GM12878 (cell line): ENCODE measurements around the gene CWC27. TPM values are rescaled to one million over a fixed set of nuclear protein-coding genes. Genes with fewer than 3 reads are reported as not detected.

ENCODE experiments used
- ATAC-seq: fragments of 200-7000 bp; cut with Tn5 transposase; 3 replicates; pipeline ENCODE4 v1.9.1; 2020; ENCODE audit warnings: mild to moderate bottlenecking, moderate library complexity
- BruUV-seq: library from RNA; stranded (reverse); fragments of 400-500 nt; replicated peaks from 2 replicates; lab custom pipeline; 2021; lab: Mats Ljungman, UMichigan
- CTCF ChIA-PET: fragments of 300-600 bp; sonication (Branson Sonifier 250); formaldehyde crosslinking; extraction: SDS; loops from one replicate; lab custom pipeline; 2021; ENCODE audit warnings: inconsistent platforms; lab: Yijun Ruan, JAX
- POLR2A ChIA-PET: fragments of 350-600 bp; formaldehyde crosslinking; extraction: SDS; loops from one replicate; lab custom pipeline; 2021; ENCODE audit warnings: inconsistent platforms; lab: Charles Lee
- RAD21 ChIA-PET: fragments of 300-600 bp; sonication (Branson Sonifier 250); formaldehyde crosslinking; loops from one replicate; lab custom pipeline; 2023; ENCODE audit warnings: antibody characterized with exemption; ENCODE audit not compliant: unreplicated experiment; lab: Charles Lee
- SMC1A ChIA-PET: fragments of 300-600 bp; sonication (Branson Sonifier 250); formaldehyde crosslinking; loops from one replicate; lab custom pipeline; 2023; ENCODE audit not compliant: unreplicated experiment, uncharacterized antibody; lab: Charles Lee
- DNase-seq: peaks from one replicate; pipeline ENCODE4 v3.0.0-alpha.2; 2011; ENCODE audit warnings: low read depth, low spot score
- FAIRE-seq: peaks from 3 replicates; lab custom pipeline; 2011; peaks lifted over from hg19 to GRCh38; lab: Jason Lieb, UNC
- H2AFZ ChIP-seq: 2 replicates; pipeline ENCODE4 v1.6.0; 2011; ENCODE audit warnings: low read depth, low read length, control low read depth; ENCODE audit not compliant: control insufficient read depth
- H3K27ac ChIP-seq: 2 replicates; pipeline ENCODE4 v1.5.1; 2011; ENCODE audit warnings: control low read depth; ENCODE audit not compliant: control insufficient read depth, insufficient read depth
- H3K27me3 ChIP-seq, 2 experiments: replicated peaks in 1 of 2; 2 replicates each; pipeline versions ENCODE4 v1.6.0 to v1.6.1; 2011; ENCODE audit warnings: low read length in 1 of 2; ENCODE audit not compliant: control insufficient read depth in 2 of 2, insufficient read depth in 2 of 2
- H3K36me3 ChIP-seq, 2 experiments: 2 replicates each; pipeline ENCODE4 v1.5.1; 2011; ENCODE audit warnings: low read length in 1 of 2; ENCODE audit not compliant: control insufficient read depth in 2 of 2, insufficient read depth in 2 of 2
- H3K4me1 ChIP-seq: 2 replicates; pipeline ENCODE4 v1.6.1; 2011; ENCODE audit warnings: mild to moderate bottlenecking, low read length, moderate library complexity, mixed read lengths; ENCODE audit not compliant: control insufficient read depth, insufficient read depth
- H3K4me2 ChIP-seq: 2 replicates; pipeline ENCODE4 v1.6.0; 2011; ENCODE audit warnings: control low read depth; ENCODE audit not compliant: control insufficient read depth, insufficient read depth
- H3K4me3 ChIP-seq: fragments of 200-600 bp; sonication (generic); 2 replicates; pipeline ENCODE4 v1.5.1; 2016
- H3K79me2 ChIP-seq: 2 replicates; pipeline ENCODE4 v1.6.0; 2011; ENCODE audit warnings: low read length; ENCODE audit not compliant: control insufficient read depth, insufficient read depth
- H3K9ac ChIP-seq: 2 replicates; pipeline ENCODE4 v1.8.0; 2011; ENCODE audit warnings: low read length, control low read depth, mixed read lengths; ENCODE audit not compliant: control insufficient read depth, insufficient read depth
- H3K9me3 ChIP-seq: replicated peaks from 3 replicates; pipeline ENCODE4 v1.5.1; 2011; ENCODE audit warnings: mild to moderate bottlenecking, low read length; ENCODE audit not compliant: control insufficient read depth, insufficient read depth
- H4K20me1 ChIP-seq: 2 replicates; pipeline ENCODE4 v1.6.0; 2011; ENCODE audit not compliant: control insufficient read depth, insufficient read depth
- ATF7 ChIP-seq: fragments of 450-650 bp; IDR thresholded peaks from 2 replicates; pipeline ENCODE4 v1.6.1; 2016; ENCODE audit warnings: low read depth, mild to moderate bottlenecking
- DPF2 ChIP-seq: fragments of 450-650 bp; IDR thresholded peaks from 2 replicates; pipeline ENCODE4 v1.6.1; 2017; ENCODE audit warnings: mild to moderate bottlenecking
- ETV6 ChIP-seq, 2 experiments: fragments of 450-650 bp in 1 of 2; IDR thresholded peaks in 1 of 2; conservative IDR thresholded peaks in 1 of 2; 2 replicates each; pipeline ENCODE4 v1.6.1; 2014; ENCODE audit warnings: antibody characterized with exemption in 1 of 2, borderline replicate concordance in 1 of 2, low read depth in 1 of 2, mild to moderate bottlenecking in 1 of 2, moderate library complexity in 1 of 2
- FOS ChIP-seq: IDR thresholded peaks from 3 replicates; pipeline ENCODE4 v1.6.1; 2011; ENCODE audit warnings: borderline replicate concordance; ENCODE audit not compliant: insufficient read length; ENCODE audit errors: extremely low read depth
- MYC ChIP-seq: IDR thresholded peaks from 2 replicates; pipeline ENCODE4 v1.6.1; 2011; ENCODE audit warnings: mild to moderate bottlenecking, low read length, moderate library complexity, inconsistent platforms; ENCODE audit not compliant: insufficient read depth, insufficient replicate concordance, insufficient read length, severe bottlenecking
- NFYA ChIP-seq: IDR thresholded peaks from 2 replicates; pipeline ENCODE4 v1.6.1; 2011; ENCODE audit warnings: low read depth, mild to moderate bottlenecking, low read length, improper control_type of control experiment, borderline replicate concordance
- PAX8 ChIP-seq: fragments of 450-650 bp; IDR thresholded peaks from 2 replicates; pipeline ENCODE4 v1.6.1; 2017; ENCODE audit warnings: mild to moderate bottlenecking, moderate library complexity
- SREBF1 ChIP-seq: IDR thresholded peaks from 2 replicates; pipeline ENCODE4 v1.6.1; 2012; ENCODE audit warnings: mild to moderate bottlenecking, low read length
- SUPT20H ChIP-seq: IDR thresholded peaks from 2 replicates; pipeline ENCODE4 v1.6.1; 2011; ENCODE audit warnings: low read depth, mild to moderate bottlenecking, low read length, moderate library complexity, borderline replicate concordance; ENCODE audit not compliant: control insufficient read depth
- TAF1 ChIP-seq: IDR thresholded peaks from 2 replicates; pipeline ENCODE4 v1.6.1; 2011; ENCODE audit warnings: mild to moderate bottlenecking, low read depth, low read length, borderline replicate concordance
- TCF3 ChIP-seq: IDR thresholded peaks from 2 replicates; pipeline ENCODE4 v1.6.1; 2012; ENCODE audit warnings: low read depth, mild to moderate bottlenecking, low read length, borderline replicate concordance; ENCODE audit not compliant: insufficient read depth
- ZBTB40 ChIP-seq: fragments of 450-650 bp; IDR thresholded peaks from 2 replicates; pipeline ENCODE4 v1.6.1; 2016; ENCODE audit warnings: mild to moderate bottlenecking, moderate library complexity, borderline replicate concordance
- WGBS: methylation state at CpG from one replicate; pipeline ENCODE4 v1.1.6; 2016; ENCODE audit warnings: low lambda C conversion rate; ENCODE audit not compliant: insufficient replicate concordance, insufficient coverage; ENCODE audit errors: missing lambda C conversion rate; 5-methylcytosine and 5-hydroxymethylcytosine counted together
- in situ Hi-C: fragments of 300-500 bp; cut with MboI; formaldehyde crosslinking; loops from 9 replicates; pipeline ENCODE4 v1.14.3; 2018; ENCODE audit warnings: mixed read lengths
- intact Hi-C: fragments of 100-400 bp; cut with micrococcal nuclease; formaldehyde crosslinking; loops from one replicate; pipeline ENCODE4 v1.14.2; 2022; ENCODE audit not compliant: unreplicated experiment
- polyA plus RNA-seq, 11 experiments: library from polyadenylated mRNA; depleted of rRNA in 4 of 11; unstranded in 6 of 11; stranded (reverse) in 5 of 11; fragments of >200 nt; fragmentation: Nextera tagmentation in 4 of 11; fragmentation: Illumina TruSeq in 1 of 11; extraction: Ambion mirVana in 4 of 11; extraction: Trizol in 1 of 11; gene quantifications; 1 replicate in 1 of 11; 2 replicates in 10 of 11; pipeline versions ENCODE4 v1.2.1 to v1.2.3, GENCODE V29; 2011 to 2016; ENCODE audit warnings: inconsistent platforms in 2 of 11, missing spikeins in 2 of 11, low read depth in 1 of 11
- total RNA-seq, 4 experiments: library from RNA; depleted of rRNA in 3 of 4; stranded (reverse); fragments of >200 nt in 3 of 4; fragmentation: Illumina TruSeq in 1 of 4; extraction: Trizol in 1 of 4; gene quantifications; 2 replicates each; pipeline versions ENCODE4 v1.2.1 to v1.2.3, GENCODE V29; 2013 to 2021

CWC27 gene
- total and polyA plus RNA-seq, 10 of the 15 experiments (the other 5 are each of a cell fraction or from before 2014, with no cell fraction given), result 21.7 to 61.9 (median 47.0) TPM

GRCh38 chr5:64759960-64760660 is 8.6 kb upstream of the CWC27 start (continued):
- TF ChIP-seq FOS, result no peak
- TF ChIP-seq, all 136 proteins: peak for 0

GRCh38 chr5:64763948-64764503 is 4.7 kb upstream of the CWC27 start:
- H4K20me1 ChIP-seq, result no peaks in the 10 kb centered on the region
- no peak overlapping the region for H3K4me2 ChIP-seq
- peaks cover 47% of the 10 kb centered on the region for H3K79me2 ChIP-seq
- ChIA-PET CTCF (interaction anchor here (2.1 kb wide), 1 partner anchor 11 kb away, joined by 10 read pairs; no protein-coding TSS in a partner anchor), POLR2A (interaction anchor here (0.9 to 1.0 kb wide), 2 partner anchors 9 to 11 kb away, joined by 3 read pairs; no protein-coding TSS in a partner anchor), SMC1A (interaction anchor here (0.6 to 1.3 kb wide), 4 partner anchors 12 to 1199 kb away, joined by 3 to 4 read pairs (median 3); no protein-coding TSS in a partner anchor), RAD21 (no interaction called here)
- no peak for ATAC-seq
- WGBS, result 96% methylated on average over 4 of the region's 4 CpGs
- no peak overlapping the region for H3K4me3 ChIP-seq
- no peak overlapping the region for H3K27ac ChIP-seq
- H2AFZ ChIP-seq, result no peak overlapping the region
- H3K9me3 ChIP-seq, result no peaks in the 10 kb centered on the region
- no TSS peak for BruUV-seq
- in situ Hi-C loops, result no loop called here
- no peak overlapping the region for H3K9ac ChIP-seq
- H3K4me1 ChIP-seq, result peaks cover 13% of the 10 kb centered on the region
- intact Hi-C loops, result no loop called here
- no peak for DNase-seq
- peaks cover 0 to 32% of the 10 kb centered on the region in 2 experiments; a peak in 2 of 4 replicates for H3K36me3 ChIP-seq
- no peak for FAIRE-seq
- H3K27me3 ChIP-seq, result no peaks in the 10 kb centered on the region
- TF ChIP-seq ETV6 (conservative IDR thresholded peaks at IDR 0.05 in 1 of 2, IDR thresholded peaks at IDR 0.05 in 1 of 2; ENCODE audit: borderline replicate concordance in 1 of 2, low read depth in 1 of 2), result no peak
- no peak for TF ChIP-seq SUPT20H
- no peak for TF ChIP-seq ZBTB40
- TF ChIP-seq TCF3, result no peak
- TF ChIP-seq NFYA, result no peak
- TF ChIP-seq ATF7, result no peak
- TF ChIP-seq SREBF1, result no peak
- no peak for TF ChIP-seq TAF1
- TF ChIP-seq MYC, result no peak
- no peak for TF ChIP-seq PAX8
- TF ChIP-seq DPF2, result no peak
